Right renal cortex interstitium (tissue), 3 donors: ENCODE data around the gene MPV17L2. TPM values are rescaled to one million over a fixed set of nuclear protein-coding genes. Genes with fewer than 3 reads are reported as not detected.
"Not testable (repeated sequence)": the region's sequence is repeated elsewhere in the genome, so short reads cannot be mapped to it uniquely, and the experiment has no call there.

Source experiments
- DNase-seq, 3 donors: peaks; one replicate each; pipeline ENCODE4 v3.0.0-alpha.2; 2013; ENCODE audit warnings: low read depth in 3 of 3, low spot score in 2 of 3
- polyA plus RNA-seq, 3 donors: library from polyadenylated mRNA; unstranded; fragments of 120-200 nt; gene quantifications; one replicate each; pipeline ENCODE4 v1.2.1, GENCODE V29; 2013; ENCODE audit not compliant: insufficient read length in 3 of 3

The MPV17L2 gene
- 10 to 100 TPM in 1 of 3 donors, 1 to 10 TPM in 2; 9.0 to 10.4 (median 9.8) TPM for polyA plus RNA-seq

DNA sequence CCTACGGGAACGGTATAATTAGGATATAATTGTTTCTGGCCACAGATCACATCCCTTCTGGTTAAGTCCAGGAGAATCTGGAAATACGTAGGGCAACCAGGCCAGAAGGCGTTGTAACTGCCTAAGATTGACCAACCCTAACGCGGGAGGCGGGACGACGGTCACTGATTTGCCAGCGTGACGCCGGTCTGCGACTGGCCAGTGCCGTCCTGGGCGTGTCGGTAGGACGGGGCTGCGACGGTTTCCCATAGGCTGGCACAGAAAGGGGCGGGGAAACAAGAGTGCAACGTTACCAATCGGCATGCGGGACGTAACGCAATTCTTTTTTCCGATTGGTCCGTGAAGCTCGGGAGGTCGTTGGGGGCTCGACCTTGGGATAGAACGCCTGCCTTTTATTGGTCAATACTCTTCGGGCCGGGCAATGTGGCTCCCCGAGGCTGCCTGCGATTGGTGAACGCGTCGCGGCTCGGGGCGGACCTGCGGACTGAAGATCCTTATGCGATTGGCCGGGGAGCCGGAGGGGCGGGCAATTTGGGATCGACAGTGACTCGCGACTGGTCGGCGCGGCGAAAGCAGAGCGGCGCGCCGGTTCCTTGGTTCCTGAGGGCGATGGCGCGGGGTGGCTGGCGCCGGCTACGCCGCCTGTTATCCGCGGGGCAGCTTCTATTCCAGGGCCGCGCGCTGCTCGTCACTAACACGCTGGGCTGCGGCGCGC lies at the start of gene MPV17L2:
Gene MPV17L2, plus strand, starts transcription at position 546 of the 715 bp plus-strand sequence. Its CDS starts 64 bp downstream, at position 610.
- DNase-seq = peak; percentile 99

DNA sequence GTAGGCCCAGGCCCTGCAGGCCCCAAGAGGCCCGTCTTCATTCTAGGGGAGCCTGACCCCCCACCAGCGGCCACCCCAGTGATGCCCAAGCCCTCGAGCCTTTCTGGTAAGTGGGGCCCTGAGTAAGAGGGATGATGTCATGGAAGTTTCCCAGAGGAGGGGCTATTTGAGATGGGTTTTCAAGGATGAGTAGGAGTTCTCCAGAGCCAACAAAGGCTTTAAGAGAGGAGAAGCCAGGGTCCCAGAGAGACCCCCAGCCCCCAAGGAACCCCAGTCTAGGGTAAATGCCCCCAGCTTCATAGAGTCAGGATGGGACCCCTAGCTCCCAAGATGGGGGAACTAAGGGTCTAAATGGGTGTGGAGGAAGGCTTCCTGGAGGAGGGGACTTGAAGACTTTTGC lies 49.1 kb upstream of the MPV17L2 start:
- no peak for DNase-seq

DNA sequence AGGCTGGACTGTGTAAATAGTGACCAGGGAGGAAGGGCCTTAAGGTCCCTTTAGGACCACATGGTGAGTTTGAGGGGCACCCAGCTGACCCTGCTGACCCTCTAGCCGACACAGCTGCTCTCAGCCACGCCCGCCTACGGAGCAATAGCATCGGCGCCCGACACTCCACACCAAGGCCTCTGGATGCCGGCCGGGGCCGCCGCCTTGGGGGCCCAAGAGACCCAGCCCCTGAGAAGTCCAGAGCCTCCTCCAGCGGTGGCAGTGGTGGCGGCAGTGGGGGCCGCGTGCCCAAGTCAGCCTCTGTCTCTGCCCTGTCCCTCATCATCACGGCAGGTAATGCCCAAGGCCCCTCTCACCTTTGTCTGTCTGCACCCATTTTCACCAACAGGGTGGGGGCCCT lies 48.7 kb upstream of the MPV17L2 start:
- DNase-seq = no peak

DNA sequence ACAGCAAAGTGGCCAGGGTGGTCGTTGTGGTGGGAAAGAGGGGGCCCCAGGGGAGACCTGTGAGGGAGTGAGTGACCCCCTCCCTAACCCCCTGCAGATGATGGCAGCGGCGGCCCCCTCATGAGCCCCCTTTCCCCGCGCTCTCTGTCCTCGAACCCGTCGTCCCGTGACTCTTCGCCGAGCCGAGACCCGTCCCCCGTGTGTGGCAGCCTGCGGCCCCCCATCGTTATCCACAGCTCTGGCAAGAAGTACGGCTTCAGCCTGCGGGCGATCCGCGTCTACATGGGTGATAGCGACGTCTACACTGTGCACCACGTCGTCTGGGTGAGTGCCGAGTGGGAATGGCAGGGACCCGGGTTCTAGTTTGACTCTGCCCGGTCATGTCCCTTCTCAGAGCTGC lies 48.1 kb upstream of the MPV17L2 start:
- DNase-seq = no peak

DNA sequence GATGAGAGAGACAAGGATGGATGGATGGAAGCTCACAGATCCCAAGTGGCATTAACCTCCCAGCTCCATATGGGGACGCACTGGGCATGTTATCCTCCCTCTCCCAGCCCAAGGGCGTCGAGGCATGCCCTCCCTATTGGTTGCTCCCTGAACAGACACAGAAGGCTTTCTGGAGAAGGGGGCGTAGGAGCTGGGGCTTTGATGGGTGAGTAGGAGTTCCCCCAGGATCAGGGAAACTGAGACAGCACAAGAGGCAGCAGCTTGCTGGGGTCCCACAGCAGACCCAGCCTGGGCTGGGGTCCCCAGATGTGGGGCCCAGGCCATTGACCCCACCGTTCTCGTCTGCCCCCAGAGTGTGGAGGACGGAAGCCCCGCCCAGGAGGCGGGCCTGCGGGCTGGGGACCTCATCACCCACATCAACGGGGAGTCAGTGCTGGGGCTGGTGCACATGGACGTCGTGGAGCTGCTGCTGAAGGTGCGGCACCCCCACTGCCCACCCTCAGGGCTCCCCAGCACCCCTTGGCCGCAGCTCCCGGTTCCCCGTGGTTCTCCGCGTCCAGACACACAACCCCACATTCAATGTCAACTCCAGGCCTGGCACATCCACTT lies 47.5 kb upstream of the MPV17L2 start:
- DNase-seq = no peak

DNA sequence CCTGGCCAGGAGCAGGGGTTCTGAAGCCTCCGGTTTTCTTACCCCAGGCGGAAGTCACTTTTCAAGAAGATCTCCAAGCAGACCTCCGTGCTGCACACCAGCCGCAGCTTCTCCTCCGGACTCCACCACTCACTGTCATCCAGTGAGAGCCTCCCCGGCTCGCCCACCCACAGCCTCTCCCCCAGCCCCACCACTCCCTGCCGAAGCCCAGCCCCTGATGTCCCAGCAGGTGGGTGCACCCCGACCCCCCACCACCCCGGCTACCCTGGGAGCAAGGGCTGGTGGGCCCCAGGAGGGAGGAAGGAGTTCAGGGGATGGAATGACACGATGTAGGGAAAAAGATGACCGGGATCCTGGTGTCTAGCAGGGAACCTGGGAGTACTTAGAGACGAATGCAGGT lies 45.6 kb upstream of the MPV17L2 start:
- DNase-seq = no peak

DNA sequence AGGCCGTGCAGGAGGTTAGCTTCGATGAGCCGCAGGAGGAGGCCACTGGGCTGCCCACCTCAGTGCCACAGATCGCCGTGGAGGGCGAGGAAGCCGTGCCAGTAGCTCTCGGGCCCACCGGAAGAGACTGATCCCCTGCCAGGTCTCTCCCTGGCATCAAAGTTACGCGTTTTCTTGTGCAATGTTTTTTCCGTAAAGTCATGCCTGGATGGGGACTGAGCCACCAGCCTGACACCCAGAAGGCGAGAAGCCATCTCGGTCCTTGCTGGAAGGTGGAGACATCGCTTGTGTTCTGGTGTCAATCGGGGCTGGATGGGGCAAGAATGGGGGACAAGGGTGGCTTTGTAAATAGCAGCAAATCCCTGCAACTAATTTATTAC lies 43.4 kb upstream of the MPV17L2 start:
- no peak for DNase-seq

DNA sequence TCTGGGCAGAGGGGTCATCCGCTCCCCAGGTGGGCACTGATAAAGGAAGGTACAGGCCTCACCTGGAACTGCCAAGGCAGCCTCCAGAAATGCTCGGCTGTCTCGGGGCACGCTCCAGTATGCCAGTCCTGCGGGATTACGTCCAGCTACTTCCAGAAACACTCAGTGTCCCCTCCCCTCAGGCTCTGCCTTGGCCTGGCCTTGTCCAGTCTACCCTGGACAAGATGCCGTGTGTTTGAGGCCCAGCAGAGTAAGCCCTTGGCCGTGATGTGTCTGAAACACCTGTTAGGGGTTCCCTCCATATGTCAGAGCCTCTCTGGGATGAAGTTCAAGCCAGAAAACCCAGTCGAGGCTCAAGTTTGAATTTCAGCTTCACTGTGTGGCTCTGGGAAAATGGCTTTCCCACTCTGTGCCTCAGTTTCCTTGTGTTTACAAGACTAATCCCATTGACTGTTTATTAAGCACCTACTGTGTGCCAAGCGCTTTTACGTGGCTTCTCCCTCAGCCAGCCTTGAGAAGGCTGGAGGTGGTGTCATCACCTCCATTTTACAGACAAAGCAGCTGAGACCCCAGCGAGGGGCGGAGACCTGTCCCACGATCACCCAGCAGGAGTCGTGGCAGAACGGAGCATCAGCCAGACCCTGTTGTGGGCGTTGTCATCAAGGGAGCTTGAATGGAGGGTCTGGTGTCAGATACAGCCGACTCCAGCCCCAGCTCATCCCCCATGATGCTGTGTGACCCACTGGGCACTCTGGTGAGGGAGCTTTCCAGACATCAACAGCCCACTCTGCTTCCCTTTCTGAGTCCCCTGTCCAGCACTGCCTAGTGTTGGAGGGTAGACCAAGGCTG lies 42.0 kb upstream of the MPV17L2 start:
- no peak for DNase-seq

DNA sequence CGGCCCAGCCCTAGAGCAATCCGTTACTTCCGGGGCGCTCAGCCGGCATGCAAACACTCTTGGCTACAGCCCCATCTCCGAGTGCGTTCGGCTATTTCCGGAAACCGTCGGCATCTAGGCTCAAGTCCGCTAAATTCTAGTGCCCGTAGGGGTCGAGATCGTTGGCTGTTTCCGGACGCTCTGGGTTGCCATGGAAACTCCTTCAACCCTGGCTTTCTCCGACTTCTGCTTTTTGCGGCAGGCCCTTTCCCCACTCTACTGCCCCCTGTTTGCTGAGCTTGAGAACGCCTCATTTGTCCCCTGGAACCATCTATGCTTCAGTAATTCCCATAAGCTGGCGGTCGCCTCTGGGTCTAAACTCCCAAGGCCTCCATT lies 40.6 kb upstream of the MPV17L2 start:
- DNase-seq = peak; percentile 95 to 98 (median 96)

DNA sequence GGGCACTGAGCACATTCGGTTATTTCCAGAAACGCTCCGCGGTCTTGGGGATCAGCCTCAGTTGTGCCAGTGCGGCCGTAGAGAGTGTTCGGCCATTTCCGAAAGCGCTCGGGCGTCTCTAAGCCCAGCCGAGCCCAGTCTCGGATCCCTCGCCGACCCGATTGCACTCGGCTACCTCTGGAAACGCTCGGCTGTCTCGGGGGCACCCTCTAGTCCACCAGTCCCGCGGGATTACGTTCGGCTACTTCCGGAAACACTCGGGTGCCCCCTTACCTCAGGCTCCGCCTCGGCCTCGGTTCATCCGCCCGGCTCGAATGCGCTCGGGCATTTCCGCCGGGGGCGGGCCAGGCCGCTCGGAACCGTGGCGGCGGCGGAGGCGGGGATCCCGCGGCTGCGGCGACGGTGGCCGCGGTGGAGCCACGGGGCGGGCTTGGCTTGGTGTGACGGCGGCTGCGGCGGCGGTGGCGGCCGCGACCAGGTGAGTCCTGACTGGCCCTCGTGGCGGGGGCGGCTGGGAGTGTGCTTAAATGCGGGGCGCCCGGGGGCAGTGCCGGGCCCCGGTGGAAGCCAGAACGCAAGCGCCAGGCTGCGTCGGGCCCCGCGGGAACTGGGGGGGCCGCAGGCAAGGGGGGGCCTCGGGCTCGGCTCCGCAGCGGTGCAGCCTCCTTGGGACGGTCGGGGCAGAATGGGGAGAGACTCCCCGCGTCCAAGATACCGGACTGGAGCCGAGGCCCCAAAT lies 40.0 kb upstream of the MPV17L2 start, which contains the start of gene PIK3R2:
Gene PIK3R2, plus strand, starts transcription at position 347 of the 739 bp plus-strand sequence. CDS start 2,717 bp downstream, outside the sequence.
- DNase-seq = peak; percentile 97 to 99 (median 99)

DNA sequence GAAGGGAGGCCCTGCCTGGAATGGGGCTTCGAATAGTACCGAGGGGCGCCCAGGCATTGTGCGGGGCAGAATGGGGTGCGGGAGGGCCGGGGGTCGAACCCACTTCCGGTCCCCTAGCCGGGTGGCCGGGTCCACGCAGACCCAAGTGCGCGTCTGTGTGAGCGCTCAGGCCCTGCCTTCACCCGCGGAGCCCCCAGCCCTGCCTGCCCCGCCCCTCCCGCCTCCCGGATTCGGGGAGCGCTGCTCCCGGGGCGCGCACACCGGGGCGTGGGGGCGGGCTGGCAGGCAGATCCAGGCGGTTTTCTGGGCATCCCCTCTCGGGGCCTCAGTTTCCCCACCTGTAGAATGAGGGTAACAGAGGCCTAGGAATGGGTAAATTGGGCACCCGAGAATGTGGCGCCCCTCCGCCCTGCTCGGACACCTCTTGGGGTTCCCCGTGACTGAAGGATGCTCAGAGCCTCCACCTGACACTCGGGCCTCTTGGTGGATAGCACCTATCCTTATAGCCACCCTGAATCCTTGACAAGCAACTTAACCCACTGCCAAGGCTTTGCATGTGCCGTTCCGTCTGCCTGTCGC lies 39.4 kb upstream of the MPV17L2 start:
- no peak for DNase-seq

DNA sequence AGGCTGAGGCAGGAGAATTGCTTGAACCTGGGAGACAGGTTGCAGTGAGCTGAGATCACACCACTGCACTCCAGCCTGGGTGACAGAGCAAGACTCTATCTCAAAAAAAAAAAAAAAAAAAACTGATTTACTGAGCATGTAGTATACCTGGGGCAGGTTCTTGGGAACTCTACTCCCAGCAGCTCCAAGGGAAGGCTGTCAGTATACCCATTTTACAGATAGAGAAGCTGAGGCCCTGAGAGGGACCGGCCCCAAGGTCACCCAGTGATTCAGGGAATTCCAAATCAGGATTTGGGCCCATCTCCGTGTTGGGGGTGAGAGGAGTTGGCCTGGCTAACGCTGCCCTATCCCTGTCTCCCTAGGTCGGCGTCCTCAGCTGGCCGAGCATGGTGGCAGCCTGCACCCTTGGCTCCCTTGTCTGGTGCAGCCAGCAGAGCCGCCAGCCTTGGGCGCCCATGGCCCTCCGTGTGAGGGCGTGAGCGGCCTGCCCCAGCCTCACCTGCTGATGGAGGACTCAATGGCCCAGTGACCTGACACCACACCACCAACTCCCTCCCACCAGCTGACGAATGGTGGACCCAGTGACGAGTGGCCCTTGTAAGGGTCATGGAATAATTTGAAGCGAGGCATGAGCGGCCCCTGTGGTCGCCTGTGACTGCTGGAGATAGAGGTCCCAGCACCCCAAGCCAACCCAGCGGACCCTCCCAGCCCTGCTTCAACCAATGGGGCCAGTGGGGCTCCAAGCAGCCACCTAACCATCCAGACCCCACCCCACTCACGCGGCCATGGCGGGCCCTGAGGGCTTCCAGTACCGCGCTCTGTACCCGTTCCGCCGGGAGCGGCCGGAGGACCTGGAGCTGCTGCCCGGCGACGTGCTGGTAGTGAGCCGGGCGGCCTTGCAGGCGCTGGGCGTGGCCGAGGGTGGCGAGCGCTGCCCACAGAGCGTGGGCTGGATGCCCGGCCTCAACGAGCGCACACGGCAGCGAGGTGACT lies 37.6 kb upstream of the MPV17L2 start:
- no peak for DNase-seq

DNA sequence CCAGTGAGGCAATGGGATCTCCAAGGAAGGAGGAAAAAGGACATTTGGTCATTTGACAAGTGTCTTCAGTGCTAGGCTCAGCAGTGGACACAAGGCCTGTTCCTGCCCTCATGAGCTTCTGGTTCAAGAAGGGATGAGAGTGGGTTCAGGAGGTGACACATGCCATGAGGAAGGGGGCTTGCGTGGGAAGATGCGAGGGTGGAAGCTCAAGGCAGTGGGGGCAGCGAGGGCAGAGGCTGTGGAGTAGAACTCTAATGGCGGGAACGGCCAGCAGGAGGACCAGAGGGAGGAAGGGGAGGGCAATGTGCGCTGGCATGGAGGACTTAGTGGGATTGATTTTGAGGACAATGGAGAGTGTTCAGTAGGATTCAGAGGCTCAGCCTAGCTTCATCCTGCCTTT lies 36.8 kb upstream of the MPV17L2 start:
- no peak for DNase-seq

DNA sequence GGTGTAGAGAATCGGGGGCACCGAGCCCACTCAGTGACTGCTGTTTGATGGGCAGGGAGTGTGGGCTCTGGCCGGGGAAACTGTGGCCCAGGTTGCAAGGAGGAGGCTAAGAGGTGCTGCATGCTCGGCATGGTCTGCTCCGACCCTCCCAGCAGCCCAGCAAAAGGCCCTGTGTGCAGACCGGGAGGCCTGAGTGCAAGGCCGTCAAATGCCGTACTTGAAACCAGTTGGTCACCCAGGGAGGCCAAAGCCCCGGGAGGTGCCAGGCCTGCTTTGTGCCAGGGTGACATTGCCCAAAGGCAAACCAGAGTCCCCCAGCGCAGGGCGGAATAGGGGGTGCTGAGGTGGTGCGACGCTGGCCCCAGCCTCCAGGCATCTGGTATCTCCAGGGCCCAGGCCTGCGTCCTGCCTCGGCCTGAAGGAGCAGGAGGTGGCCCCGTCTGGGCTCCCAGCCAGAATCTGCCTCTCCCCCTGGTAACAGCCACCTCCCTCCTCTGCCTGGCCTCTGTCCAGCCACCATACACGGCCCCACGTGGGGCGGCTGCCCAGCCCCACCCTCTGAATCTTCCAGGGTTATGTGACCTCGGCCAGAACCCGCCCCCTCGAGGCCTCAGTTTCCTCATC lies 36.1 kb upstream of the MPV17L2 start:
- DNase-seq = no peak

DNA sequence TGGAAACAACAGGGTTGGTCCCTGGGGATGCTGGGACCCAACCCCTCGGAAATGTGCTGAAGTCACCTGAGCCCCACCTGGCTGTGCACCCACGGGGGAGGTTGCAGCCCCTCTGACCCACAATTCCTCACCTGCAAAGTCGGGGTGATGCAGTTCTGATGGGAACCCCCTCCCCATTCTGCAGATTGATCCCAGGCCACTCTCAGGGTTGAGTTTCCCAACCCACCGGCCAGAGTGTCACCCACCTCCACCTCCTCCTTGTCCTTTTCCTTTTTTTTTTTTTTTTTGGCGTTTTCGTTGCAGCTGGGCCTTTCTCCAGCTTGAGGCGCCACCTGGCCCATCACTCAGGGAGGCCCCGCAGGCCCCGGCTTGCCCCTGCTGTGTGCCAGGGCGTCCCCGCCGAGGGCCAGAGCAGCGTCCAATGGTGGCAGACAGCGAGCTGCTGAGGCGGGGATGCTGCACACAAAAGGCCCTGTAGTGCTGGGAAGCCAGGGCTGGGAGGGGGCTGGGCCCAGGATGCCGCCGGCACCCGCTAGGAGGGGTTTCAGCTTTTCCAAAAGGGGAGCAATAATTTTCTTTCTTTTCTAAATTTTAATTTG lies 35.5 kb upstream of the MPV17L2 start:
- no peak for DNase-seq

DNA sequence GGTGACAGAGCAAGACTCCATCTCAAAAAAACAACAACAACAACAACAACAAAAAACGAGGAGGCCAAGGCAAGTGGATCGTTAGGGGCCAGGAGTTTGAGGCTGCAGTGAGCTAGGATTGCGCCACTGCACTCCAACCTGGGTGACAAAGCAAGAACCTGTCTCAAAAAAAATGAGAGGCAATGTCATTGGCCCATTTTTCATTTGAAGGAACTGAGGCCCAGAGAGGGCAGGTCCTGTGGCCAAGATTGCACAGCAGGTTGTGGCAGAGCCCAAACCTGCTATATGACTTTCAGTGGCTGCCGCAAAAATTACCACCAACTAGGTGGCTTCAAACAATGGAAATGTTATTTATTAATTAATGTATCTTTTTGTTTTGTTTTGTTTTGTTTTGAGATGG lies 34.6 kb upstream of the MPV17L2 start:
- no peak for DNase-seq

DNA sequence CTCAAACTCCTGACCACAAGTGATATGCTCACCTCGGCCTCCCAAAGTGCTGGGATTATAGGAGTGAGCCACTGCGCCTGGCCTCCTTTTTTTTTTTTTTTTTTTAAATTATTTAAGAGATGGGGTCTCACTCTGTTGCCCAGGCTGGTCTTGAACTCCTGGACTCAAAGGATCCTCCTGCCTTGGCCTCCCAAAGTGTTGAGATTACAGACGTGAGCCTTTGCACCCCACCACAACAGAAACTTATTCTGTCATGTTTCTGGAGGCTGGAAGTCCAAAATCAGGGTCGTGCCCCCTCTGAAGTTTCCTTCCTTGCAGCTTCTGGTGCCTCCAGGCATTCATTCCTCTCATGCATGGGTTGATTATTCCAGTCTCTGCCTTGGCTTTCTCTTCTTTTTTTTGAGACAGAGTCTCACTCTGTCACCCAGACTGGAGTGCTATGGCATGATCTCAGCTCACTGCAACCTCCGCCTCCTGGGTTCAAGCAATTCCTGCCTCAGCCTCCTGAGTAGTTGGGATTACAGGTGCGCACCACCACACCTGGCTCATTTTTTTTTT lies 33.9 kb upstream of the MPV17L2 start:
- not testable (repeated sequence) for DNase-seq

DNA sequence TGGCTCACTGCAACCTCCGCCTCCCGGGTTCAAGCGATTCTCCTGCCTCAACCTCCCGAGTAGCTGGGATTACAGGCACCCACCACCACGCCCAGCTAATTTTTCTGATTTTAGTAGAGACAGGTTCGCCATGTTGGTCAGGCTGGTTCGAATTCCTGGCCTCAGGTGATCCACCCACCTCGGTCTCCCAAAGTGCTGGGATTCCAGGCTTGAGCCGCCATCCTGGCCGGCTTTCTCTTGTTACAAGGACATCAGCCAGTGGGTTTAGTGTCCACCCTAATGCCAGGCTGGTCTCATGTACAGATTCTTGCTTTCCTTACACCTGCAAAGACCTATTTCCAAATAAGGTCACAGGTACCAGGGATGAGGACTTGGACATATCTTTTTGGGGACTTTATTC lies 33.2 kb upstream of the MPV17L2 start:
- no peak for DNase-seq
